Left ventricle myocardium inferior (tissue), 1 donor: Measurements from ENCODE around the gene YPEL1. TPM values are rescaled to one million over a fixed set of nuclear protein-coding genes. Genes with fewer than 3 reads are reported as not detected.
"Not testable (repeated sequence)": the region's sequence is repeated elsewhere in the genome, so short reads cannot be mapped to it uniquely, and the experiment has no call there.

Experiments
- DNase-seq: peaks from one replicate; pipeline ENCODE4 v3.0.0-alpha.2; 2020
- H3K27ac ChIP-seq: fragments of 200-600 bp; replicated peaks from 2 replicates; pipeline ENCODE4 v1.8.0; 2021
- H3K27me3 ChIP-seq: fragments of 200-600 bp; 2 replicates; pipeline ENCODE4 v1.8.0; 2021; ENCODE audit warnings: low read depth
- H3K36me3 ChIP-seq: fragments of 200-600 bp; 2 replicates; pipeline ENCODE4 v1.8.0; 2021
- H3K4me1 ChIP-seq: fragments of 200-600 bp; 2 replicates; pipeline ENCODE4 v1.8.0; 2021
- H3K4me3 ChIP-seq: fragments of 200-600 bp; 2 replicates; pipeline ENCODE4 v1.8.0; 2021; ENCODE audit warnings: mild to moderate bottlenecking, moderate library complexity
- H3K9me3 ChIP-seq: fragments of 200-600 bp; replicated peaks from 2 replicates; pipeline ENCODE4 v1.8.0; 2021
- intact Hi-C: fragments of 100-400 bp; cut with micrococcal nuclease; formaldehyde crosslinking; loops from one replicate; pipeline ENCODE4 v1.11.0; 2022
- total RNA-seq: library from RNA; stranded (reverse); fragmentation: NEBNext Ultra II Directional; extraction: Animal tissue kit (Norgen Biotek cat#: 25700); gene quantifications from one replicate; pipeline ENCODE4 v1.2.1, GENCODE V29; 2021
- TF ChIP-seq, protein P1 (sequence below): fragments of 200-600 bp; IDR thresholded peaks from 2 replicates; pipeline ENCODE4 v1.8.0; 2021; ENCODE audit warnings: antibody characterized with exemption, mild to moderate bottlenecking, borderline replicate concordance
- donor health status: DM: no; HTN: yes; CAD: no; lungs with severe emphysema.

The YPEL1 gene
- total RNA-seq, 1 donor from 2014 or later: 8.3 TPM

DNA sequence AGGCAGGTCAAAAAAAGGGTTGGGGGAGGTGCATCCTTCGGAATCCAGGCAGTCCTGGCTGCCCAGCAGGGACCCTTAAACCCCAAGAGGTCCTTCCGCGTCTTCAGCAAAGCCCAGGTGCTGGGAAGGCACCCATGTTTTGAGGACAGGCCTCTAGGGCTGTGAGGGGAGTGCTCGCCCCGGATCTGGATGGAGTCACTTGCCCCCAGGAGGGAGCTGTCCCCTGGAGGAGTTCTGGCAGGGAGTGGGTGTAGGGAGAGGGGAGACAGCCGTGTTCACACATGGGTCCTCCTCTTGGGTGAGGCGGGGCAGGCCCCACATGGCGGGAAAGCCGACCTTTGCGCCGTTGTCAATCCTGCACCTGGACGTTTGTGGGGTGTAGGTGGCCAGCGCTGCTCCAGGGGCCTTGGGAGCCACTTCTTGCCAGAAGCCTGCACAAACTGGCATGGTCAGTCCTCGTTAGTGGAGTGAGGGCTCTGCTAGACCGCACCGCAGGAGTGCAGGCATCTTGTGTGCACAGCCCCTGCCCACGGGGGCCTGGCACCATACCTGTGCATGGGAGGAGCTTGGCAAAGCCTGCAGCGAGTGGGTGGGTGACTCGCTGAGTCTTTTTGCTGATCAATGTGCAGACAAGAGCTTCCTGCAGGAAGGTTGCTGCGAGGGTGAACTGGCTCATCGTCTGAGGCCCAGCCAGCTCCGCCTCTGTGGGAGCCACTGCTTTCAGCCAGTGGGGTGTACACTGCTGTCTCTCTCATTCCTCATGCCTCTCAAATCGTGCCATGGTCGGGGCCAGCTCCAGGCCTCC, 53.8 kb downstream of the YPEL1 start:
- Histone ChIP-seq H3K4me1 (no peaks in the 10 kb centered on the region), H3K36me3 (peaks cover 58% of the 10 kb centered on the region), H3K27ac (no peak overlapping the region), H3K4me3 (no peak overlapping the region), H3K9me3 (no peaks in the 10 kb centered on the region), H3K27me3 (no peaks in the 10 kb centered on the region)
- DNase-seq: no peak
- TF ChIP-seq, protein P1, sequence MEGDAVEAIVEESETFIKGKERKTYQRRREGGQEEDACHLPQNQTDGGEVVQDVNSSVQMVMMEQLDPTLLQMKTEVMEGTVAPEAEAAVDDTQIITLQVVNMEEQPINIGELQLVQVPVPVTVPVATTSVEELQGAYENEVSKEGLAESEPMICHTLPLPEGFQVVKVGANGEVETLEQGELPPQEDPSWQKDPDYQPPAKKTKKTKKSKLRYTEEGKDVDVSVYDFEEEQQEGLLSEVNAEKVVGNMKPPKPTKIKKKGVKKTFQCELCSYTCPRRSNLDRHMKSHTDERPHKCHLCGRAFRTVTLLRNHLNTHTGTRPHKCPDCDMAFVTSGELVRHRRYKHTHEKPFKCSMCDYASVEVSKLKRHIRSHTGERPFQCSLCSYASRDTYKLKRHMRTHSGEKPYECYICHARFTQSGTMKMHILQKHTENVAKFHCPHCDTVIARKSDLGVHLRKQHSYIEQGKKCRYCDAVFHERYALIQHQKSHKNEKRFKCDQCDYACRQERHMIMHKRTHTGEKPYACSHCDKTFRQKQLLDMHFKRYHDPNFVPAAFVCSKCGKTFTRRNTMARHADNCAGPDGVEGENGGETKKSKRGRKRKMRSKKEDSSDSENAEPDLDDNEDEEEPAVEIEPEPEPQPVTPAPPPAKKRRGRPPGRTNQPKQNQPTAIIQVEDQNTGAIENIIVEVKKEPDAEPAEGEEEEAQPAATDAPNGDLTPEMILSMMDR: no peak
- intact Hi-C loops: no loop called here

DNA sequence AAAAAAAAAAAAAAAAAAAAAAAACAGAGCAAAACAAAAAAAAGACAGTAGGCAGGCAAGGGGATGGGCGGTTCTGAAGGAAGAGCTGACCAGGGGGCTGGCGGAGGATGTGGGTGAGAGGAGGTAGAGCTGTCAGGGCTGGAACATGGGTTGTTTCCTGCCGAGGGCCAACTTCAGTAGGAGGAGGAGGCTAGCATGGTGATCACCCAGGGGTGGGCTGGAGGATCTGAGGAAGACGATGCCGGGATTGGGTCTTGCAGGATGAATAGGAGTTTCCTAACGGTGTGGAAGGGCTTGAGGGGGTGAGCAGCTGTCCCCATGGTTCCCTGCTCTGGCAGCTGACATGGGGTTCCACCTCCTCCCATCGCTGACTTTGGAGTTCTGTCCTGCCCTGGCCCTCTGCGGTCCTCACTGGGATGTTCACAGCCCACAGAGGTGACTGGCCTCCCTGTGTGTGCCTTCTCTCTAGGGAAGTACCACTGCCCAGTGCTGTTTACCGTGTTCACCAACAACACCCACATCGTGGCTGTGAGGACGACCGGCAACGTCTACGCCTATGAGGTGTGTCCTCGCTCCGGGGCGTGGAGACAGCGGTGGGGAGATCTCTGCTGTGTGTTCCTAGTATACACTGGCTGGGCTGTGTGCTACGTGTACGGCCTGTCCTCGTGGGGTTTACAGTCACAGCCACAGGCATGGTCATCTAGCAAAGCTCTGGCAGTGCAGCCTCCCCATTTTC, 54.6 kb downstream of the YPEL1 start:
- DNase-seq: no peak
- H3K4me1 ChIP-seq: no peaks in the 10 kb centered on the region
- no peak overlapping the region for H3K27ac ChIP-seq
- TF ChIP-seq, protein P1: no peak
- no peaks in the 10 kb centered on the region for H3K9me3 ChIP-seq
- H3K36me3 ChIP-seq: peaks cover 51% of the 10 kb centered on the region
- intact Hi-C loops: no loop called here
- H3K27me3 ChIP-seq: no peaks in the 10 kb centered on the region
- no peak overlapping the region for H3K4me3 ChIP-seq

DNA sequence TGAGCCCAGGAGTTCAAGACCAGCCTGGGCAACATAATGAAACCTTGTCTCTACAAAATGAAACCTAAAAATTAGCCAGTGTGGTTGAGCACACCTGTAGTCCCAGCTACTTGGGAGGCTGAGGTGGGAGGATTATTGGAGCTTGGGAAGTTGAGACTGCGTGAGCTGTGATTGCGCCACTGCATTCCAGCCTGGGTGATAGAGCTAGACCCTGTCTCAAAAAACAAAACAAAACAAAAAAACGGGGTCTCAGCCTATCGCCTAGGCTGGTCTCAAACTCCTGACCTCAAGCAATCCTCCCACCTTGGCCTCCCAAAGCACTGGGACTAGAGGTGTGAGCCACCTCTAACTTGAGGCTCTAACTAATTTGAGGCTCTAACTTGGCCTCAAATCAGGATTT, 56.2 kb downstream of the YPEL1 start:
- intact Hi-C loops: no loop called here

DNA sequence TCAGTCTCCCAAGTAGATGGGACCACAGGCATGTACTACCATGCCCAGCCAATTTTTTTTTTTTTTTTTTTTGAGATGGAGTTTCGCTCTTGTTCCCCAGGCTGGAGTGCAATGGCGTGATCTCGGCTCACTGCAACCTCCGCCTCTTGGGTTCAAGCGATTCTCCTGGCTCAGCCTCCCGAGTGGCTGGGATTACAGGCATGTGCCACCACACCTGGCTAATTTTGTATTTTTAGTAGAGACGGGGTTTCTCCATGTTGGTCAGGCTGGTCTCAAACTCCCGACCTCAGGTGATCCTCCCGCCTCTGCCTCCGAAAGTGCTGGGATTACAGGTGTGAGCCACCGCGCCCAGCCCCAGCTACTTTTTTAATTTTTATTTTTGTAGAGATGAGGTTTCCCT, 56.8 kb downstream of the YPEL1 start:
- peaks cover 54% of the 10 kb centered on the region for H3K36me3 ChIP-seq
- H3K4me1 ChIP-seq, H3K4me3 ChIP-seq, H3K9me3 ChIP-seq, intact Hi-C loops, H3K27me3 ChIP-seq, H3K27ac ChIP-seq, DNase-seq: not testable (repeated sequence)

More for the DNA sequence above, 56.2 kb downstream of the YPEL1 start:
- Histone ChIP-seq H3K4me3 (no peak overlapping the region), H3K9me3 (no peaks in the 10 kb centered on the region), H3K36me3 (peaks cover 51% of the 10 kb centered on the region), H3K27me3 (no peaks in the 10 kb centered on the region), H3K27ac (no peak overlapping the region), H3K4me1 (no peaks in the 10 kb centered on the region)
- no peak for DNase-seq
- TF ChIP-seq, protein P1: no peak

DNA sequence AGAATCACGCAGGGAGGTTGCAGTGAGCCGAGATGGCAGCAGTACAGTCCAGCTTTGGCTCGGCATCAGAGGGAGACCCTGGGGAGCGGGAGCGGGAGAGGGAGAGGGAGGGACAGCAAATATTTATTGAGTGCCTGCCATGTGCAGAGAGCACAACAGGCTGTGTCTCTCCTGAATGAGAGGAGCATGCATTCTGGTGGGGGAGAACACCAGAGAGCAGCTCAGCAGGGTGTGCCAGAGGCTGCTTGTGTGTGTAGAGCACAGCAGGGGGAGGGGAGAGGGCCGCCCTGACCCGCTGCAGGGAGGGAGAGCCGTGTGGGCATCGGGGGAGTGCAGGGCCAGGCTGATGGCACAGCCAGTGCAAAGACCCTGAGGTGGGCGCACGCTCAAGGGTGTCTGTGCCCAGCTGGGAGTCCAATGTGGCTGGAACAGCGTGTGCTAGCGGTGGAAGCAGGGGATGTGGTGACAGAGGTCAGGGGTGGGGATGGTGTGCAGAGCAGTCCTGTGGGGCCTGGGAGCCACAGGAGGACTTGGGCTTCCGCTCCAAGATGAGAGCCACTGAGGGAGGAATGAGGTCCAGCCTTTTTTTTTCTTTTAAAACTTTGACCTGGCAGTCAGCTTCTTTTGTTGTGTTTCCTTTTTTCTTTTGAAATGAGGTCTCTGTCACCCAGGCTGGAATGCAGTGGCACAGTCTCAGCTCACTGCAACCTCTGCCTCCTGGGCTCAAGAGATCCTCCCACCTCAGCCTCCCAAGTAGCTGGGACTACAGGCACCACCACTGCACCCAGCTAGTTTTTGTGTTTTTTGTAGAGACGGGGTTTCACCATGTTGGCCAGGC, 57.8 kb downstream of the YPEL1 start:
- Histone ChIP-seq H3K4me1 (no peaks in the 10 kb centered on the region), H3K27ac (no peak overlapping the region), H3K9me3 (no peaks in the 10 kb centered on the region), H3K36me3 (peaks cover 54% of the 10 kb centered on the region), H3K27me3 (no peaks in the 10 kb centered on the region), H3K4me3 (no peak overlapping the region)
- TF ChIP-seq, protein P1: no peak
- intact Hi-C loops: no loop called here
- DNase-seq: no peak
